ENCODE measurements around the gene ACCSL. TPM values are rescaled to one million over a fixed set of nuclear protein-coding genes. Genes with fewer than 3 reads are reported as not detected.

The ACCSL gene
- total RNA-seq, result not detected in 2 replicates

DNA sequence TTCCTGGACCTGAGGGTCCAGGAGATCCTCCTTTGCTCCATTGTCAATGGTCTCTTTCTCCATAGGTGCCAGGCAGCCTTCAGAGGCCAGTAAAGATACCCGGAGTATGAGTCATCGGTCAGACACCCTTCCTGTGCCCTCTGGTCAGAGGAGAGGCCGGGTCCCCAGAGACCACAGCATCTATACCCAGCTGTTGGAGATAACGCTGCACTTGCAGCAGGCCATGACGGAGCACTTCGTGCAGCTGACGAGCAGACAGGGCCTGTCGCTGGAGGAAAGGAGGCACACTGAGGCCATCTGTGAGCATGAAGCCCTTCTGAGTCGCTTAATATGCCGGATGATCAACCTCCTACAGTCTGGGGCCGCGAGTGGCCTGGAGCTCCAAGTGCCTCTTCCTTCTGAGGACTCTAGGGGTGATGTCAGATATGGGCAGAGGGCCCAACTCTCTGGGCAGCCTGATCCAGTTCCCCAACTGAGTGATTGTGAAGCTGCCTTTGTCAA lies at the start of gene ACCSL:
Gene ACCSL, plus strand, starts transcription at position 51 of the 501 bp plus-strand sequence. Its CDS starts 56 bp downstream, at position 107.
- intact Hi-C loops (cut with micrococcal nuclease), result no loop called here

DNA sequence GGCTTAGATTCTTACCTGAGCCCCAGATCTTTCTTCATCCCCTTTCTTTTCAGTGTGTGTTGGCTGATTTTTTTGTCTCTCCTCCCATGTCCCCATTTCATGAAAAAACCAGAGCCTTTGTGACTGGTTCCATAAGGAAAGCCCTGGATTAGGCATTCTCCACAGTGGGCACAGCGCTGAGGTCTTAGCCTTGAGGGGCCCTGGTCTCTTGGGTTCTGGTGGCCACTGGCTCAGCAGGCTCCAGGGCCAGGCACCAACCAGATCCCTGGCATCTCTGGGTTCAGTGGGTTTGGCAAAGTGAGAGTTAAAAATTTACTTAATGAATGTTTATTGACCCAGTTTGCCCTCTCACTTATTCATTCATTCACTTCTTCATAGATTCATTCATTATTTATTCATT lies 49.5 kb upstream of the ACCSL start:
- intact Hi-C loops (cut with micrococcal nuclease), result no loop called here

DNA sequence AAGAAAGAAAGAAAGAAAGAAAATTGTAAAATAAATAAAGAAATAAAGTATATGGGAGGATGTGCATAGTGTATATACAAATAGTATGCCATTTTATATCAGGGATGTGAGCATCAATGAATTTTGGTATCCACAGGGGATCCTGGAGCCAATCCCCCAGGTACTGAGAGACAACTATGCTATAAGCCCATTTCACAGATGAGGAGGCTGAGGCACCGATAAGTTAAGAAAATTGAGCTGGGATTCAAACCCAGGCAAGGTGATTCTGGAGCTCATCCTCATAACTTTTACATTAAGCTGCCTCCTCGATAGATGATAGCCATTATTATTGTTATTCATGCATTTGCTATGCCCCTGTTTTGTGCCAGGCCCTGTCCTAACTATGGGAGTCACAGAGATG lies 47.0 kb upstream of the ACCSL start:
- intact Hi-C loops (cut with micrococcal nuclease), result no loop called here

DNA sequence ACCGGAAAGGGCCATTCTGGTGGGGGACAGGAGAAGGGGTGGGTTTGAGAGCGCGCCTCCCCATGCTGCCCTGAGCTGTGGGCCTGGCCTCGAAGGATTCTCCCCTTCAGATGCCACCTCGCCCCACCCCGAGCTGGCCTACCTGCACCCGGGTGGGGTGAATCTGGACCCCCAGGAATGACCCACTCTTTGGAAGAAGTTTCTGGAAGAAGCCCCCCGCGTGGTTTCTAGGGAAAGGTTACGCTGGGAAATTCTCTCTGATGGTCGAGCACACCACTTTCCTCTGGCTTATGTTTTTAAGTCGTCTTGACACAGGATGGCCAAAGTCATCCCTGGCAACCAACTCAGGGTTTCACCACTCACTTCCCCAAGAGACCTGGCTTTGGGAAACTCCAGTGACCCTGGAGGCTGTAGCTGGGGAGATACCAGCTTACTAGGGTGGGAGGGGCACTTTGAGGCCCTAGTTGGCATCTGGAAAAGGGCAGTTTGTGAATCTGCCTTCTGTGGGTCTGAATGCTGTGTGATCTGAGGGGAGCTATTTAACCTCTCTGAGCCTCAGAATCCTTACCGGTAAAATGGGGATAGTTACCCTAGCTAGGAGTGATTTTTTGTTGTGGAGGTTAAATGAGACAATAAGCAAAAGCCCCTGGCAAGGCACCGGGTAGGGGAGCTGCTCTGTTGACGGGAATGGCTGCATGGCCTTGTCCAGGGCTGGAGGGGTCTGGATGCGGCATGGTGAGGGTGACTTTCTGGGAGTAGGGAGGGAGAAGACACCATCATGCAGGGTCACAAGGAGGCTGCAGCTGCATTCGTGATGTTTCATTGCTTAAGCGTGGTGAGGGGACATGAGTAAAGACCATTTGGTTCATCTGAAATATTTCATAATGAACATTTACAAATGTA lies 45.3 kb upstream of the ACCSL start:
- intact Hi-C loops (cut with micrococcal nuclease), result no loop called here

DNA sequence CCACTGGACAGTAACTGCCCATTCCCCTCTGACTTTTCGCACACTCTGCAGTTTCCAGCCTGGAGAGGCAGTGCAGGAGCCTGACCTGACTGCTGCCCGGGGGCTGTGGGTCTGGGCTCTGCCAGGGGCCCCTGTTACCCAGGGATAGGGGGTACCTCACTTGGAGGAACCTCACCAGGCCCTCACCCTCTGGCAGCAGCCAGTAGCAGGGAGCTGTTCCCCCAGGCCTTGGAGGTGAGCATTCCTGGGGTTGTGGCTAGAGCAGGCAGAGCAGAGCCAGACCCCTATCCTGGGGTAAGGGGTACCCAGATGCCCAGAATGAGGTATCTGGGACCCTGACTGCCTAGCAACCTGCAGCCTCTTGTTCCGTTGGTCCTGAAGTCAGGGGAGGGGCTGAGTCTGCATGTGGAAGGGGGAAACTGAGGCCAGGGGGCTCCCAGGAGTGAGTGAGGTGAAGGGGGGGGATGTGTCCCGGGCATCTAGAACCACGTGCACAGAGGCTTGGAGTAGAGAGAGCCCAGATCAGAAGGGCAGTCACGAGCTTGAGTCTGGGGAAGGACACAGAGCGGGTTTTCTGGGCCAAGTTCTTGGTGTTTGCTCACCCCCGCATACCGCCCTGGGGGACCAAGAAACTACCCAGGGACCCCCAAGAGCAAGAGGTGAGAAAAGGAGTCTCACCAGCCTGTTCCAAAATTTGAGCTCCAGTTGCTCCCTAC lies 43.9 kb upstream of the ACCSL start:
- intact Hi-C loops (cut with micrococcal nuclease), result no loop called here

DNA sequence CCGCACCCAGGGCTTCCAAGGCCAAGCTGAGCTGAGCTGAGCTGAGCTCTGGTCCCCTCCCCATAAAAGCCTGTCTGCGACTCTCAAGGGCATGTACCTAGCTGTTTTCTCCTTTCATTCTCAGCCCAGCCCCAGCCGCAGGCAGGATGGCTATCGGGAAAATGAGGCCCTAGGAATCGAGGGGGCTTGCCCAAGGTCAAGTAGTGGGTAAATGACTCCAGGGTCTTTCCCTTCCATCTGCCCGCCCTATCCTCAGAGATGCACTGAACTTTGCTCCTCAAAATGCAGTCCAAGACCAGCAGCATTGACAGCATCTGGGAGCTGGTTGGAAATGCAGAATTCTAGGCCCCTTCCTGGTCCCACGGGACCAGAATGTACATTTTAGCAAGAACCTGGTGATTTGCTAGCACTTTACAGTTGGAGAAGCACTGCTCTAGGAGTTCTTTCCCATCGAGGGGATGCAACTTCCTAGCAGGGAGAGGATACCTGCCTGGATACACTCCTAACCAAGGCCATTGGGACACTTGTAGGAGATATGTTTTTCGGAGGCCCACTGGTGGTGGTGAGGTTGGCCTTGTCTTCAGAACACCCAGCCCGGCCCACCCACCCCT lies 43.2 kb upstream of the ACCSL start:
- intact Hi-C loops (cut with micrococcal nuclease), result no loop called here

DNA sequence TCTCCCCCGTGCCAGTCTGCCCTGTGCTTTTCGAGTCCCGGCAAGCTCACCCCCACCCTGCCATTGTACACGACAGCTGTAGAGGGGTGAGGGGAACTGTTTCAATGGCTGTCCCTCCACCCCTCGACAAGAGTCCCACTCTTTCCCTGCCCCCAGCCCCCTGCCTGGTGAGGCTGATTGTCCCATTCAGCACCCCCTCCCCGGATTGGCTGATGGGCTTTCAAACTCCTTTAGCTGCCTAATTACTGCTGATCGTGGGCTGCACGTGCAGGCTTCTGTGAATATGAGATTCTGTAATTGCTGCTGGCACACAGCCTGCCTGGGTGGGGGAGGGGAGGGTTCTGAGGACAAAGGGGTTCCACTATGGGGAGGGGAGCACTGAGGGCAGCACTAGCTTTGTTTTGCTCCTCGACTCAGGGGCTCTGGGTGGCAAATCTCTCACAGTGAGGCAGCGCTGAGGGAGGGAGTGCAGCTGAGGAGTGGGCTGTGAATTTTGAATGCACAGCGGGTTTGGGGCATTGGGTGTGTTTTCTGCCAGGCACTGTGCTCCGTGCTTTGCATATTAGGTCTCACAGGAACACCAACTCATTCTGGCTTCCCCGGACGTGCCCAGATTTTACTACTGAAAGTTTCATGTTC lies 42.6 kb upstream of the ACCSL start:
- intact Hi-C loops (cut with micrococcal nuclease), result no loop called here

DNA sequence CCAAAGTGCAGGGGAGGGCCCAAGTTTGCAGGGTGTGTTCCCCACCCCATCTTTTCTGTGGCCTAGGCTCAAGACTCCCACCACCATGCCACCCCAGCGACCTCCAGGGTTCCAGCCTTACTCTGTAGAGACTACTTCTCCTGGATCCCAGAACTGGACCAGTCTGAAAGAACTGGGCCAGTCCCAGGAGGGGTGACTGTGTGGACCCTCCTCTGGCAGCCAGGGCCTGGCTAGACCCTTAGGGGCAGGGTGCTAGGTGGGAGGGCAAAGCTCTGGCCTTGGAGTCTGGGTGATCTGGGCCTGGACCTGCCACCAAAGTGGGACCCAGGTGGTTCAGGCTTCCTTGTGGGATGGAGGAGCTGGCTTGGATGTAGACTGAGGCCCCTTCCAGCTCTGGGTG lies 41.8 kb upstream of the ACCSL start:
- intact Hi-C loops (cut with micrococcal nuclease), result no loop called here

DNA sequence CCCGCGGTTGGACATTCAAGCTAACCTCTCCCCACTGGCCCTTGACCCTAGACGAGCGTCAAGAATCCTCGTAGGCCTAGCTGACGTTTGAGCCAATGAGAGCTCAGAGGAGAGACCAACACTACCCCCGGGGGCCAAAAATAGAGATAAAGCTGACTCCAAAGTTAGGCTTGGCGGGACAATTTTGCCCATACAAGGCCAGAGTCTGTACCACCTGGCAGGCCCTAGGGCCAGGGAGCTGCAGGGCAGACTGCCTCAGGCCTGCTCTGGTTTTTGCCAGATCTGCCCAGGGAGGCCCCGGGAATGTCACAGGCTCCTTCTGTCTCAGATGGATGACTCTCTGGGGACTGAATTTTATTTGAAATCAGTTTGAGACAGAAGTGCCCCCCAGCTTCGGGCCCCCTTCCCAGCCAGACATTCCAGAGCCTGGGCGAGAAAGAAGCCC lies 40.8 kb upstream of the ACCSL start:
- intact Hi-C loops (cut with micrococcal nuclease), result no loop called here

DNA sequence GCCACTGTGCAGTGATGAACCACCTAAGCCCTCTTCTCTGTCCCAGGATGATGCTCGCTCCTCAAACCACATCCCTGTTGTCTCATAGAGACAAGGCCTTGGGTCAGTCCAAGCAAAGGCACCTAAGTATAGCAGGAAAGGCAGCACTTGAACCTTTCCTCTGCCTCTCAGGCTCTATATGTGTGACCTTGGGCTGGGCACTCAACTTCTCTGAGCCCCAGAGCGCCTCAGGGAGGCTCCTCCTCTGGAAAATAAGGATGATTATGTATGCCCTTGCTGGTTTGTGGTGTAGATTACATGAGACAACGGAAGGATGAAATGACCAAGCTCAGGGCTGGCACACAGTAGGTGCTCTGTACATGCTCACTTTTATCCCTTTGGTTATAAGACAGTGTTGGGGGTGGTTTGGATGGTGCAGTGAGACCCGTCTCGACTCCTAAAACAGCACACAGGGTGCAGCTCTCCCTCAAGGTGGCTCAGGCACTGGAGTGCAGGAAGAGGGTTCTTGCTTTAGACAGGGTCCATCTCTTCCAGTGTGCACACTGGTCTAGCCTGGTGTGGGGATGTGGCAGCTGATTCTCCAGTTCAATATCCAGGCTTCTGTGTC lies 40.2 kb upstream of the ACCSL start:
- intact Hi-C loops (cut with micrococcal nuclease), result no loop called here

DNA sequence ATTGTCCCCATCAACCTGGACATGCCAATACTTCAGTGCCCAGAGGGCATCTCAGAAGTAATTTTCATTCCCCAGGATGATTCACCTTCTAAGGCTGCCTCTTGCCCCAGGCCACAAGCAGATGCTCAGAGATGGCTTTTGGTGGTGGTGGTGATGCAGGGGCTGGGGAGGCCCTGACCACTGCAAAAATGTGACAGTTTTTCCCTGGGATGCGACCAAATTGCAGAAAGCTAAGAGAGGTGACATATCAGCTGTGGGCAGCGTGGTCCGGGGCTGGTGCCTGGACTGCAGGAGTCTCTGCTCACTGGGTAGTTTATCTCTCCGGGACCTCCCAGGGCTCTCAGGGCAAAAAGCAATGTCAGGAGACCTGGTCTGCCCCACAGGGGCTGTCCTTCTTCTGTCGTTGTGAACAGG lies 39.7 kb upstream of the ACCSL start:
- intact Hi-C loops (cut with micrococcal nuclease), result no loop called here

DNA sequence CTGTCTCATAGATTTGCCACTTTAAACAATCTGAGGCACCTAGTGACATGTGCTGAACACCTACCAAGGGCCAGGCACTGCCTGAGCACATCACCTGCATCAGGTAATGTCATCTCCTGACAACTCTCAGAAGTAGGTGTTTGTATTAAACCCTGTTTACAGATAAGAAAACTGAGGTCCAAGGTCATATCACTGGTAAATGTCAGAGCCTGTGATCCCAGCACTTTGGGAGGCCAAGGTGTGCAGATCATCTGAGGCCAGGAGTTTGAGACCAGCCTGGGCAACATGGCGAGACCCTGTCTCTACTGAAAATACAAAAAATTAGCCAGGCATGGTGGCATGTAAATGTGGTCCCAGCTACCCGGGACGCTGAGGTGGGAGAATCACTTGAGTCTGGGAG lies 39.1 kb upstream of the ACCSL start:
- intact Hi-C loops (cut with micrococcal nuclease), result no loop called here

DNA sequence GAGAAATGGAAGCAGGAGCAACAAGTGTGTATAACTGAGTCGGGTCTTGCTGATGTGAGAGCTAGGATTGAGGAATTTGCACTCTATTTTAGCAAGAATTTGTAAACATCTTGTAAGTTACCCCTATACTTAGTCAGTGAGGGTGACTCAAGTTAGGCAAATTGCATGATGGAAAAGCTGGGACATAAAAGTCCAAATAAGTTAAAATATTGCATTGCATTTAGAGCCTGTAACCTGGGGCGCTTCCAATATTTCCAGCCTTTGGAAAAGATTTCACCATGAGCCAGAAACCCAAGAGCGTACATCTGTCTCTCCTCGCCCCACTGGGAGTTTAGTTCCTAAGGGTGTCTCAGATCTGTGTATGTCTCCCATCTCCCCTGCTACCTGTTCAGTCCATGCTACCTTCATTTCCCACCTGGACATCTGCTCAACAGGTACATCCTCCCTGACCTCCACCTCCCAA lies 37.0 kb upstream of the ACCSL start:
- intact Hi-C loops (cut with micrococcal nuclease), result no loop called here

DNA sequence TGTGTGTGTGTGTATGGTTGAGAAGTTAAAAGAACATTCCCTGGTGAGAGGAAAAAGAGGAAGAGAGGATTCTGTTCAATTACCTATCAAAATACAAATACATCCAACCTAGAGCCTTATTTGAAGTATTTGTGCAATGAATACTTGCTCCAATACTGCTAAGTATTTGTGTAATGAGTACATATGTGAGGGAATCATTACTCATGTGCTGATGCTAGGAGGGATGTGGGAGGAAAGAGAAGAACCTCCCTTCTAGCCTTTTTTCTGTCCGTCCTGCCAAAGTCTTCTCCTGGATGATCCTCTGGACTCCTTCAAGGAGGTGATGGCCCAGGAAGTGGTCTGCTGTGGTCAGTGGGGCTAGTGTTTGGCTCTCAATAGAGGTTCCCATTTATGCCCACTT lies 36.0 kb upstream of the ACCSL start:
- intact Hi-C loops (cut with micrococcal nuclease), result no loop called here

DNA sequence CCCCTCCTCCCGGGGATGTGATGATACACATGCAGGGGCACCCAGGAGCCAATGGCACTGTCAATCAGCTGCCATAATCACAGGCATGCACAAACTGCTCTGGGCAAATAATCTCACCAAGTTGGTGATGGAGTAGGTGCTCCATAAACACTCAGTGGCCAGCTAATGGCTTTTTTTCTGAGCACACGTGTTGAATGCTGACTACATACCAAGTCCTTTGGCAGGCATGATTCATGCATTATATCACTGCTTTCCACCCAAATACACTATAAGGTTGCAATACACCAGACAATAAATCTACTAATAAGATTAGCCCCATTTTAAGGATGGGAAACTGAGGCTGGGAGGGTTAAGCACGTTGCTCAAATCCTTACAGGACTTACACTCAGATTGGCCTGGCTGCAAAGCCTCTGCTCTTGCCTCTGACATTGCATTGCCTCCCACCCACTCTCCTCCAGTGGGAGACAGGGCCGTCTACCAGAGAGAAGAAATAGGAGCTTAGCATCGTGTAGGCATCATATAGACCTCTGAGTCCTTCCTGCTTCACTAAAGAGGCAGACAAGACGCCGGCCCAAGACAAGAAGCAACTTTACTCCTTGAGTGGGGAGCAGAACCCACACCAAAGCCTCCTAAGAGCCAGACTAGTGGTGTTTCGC lies 32.7 kb upstream of the ACCSL start:
- intact Hi-C loops (cut with micrococcal nuclease), result no loop called here

DNA sequence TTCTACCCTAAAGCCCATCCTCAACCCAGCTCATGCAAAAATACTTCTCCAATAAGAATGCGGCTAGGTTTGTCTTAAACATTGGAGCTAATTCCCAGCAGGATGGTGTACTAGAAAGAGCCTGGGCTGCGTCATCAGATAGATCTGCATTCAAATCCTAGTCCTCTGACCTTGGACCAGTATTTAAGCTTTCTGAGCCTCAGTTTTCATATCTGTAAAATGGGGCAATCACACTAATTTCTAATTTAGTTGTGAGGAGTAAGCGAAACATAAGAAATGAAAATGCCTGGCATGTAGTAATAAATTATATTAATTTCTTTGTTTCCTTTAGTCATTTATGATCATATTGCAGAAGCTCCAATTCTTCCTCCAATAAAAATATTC lies 32.2 kb upstream of the ACCSL start:
- intact Hi-C loops (cut with micrococcal nuclease), result no loop called here

DNA sequence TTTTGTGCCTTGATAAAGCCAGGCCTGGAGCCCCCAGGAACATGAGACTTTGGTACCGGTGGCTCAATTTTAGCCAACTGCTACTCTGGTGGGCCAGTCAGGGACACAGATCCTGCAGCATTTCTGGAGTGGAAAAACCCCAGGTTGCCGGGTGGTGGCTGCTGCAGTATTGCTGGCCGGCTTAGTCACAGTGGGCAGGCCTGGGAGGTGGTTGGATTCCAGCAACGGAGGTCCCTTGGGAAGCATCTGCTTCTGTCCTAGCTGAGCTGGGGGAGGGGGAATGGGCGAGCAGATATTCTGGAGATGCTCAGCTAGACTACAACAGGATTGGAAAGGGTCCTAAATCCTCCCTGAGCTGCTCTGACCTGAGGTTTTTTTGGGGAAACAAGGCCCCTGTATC lies 31.6 kb upstream of the ACCSL start:
- intact Hi-C loops (cut with micrococcal nuclease), result no loop called here

DNA sequence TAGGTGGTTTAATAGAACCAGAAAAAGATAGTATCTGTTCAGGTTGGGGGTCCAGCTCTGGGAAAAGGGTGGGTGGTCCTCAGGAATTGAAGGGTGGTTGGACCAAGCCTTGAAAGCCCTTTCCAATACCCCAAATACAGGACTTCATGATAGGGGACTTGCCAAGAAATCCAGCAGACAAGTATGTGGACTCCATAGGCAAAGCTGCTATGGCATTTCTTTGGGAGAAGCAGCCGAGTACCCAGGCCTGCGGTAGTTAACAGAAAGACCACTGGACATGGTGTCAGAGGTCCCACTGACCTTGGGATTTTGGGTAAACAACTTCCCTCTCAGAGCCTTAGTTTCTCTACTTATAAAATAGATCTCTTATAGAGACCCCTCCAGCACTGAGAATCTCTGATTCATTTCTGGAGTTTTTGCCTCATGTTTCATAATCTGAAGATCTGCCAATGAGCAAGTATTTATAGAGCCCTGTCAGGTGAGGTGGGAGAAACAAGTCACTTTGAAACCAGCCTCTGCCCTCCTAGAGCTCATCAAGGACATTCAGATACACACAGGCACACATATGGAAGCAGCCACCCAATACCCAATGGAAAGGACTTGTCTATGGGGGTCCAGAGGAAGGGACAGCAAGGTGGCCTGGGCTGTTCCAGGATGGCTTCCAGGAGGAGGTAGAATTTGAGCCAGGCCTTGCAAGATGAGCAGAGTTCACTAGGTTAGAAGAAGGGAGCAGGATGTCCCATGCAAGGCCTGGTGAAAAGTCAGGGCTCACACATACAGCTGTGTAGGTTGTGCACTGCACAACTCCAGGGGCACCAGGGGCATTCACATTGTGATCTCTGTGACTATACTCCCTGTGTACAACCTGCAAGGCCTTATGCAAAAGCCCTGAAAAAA lies 31.0 kb upstream of the ACCSL start:
- intact Hi-C loops (cut with micrococcal nuclease), result no loop called here

DNA sequence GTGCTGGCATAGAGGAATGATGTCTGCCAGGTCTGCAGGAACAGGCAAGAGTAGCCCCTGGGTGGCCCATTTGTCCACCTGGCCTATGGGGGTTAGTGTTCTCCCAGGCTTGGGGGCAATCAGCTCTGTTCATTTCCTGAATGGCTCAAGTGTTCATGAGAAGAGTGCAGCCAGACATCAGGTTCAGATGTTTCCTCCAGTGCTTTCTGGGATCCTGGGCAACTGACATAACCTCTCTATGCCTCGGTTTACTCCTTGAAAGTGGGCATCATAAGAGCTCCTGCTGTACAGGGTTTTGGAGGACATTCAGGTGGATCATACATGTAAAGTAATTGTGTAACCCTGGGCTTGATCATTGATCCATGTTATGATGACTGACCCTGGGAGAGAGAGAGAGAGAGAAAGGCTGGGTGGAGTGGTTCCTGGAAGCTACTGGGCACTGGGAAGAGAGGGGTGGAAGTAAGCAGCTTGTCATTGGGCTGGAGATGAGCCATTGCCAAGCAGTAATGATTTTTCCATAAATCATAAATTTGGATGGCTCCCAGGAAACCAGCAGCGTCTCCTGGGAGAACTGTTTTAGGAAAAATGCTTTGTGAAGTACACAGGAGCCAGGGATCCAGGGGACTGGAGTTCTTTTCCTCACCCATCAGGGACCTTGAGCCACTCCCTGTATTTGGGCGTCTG lies 30.2 kb upstream of the ACCSL start:
- intact Hi-C loops (cut with micrococcal nuclease), result no loop called here

All from T-helper 1 cell treated with Interleukin-12 subunit alpha and Interleukin-12 subunit beta and Interleukin-4 antibody, amounts not matched to agents 30 ng/mL and 1 ng/mL, for 36 hours (primary cell).